SK-N-SH treated with all-trans-retinoic acid at 6 μM for 48 hours (cell line): ENCODE results near the gene NRXN2.
A peak's percentile ranks its signal among the peaks of the same experiment; 100 is the strongest.

Experiments used
- ATAC-seq: fragments of 200-7000 bp; cut with Tn5 transposase; 3 replicates; pipeline ENCODE4 v1.9.1; 2020; ENCODE audit warnings: mild to moderate bottlenecking, moderate library complexity
- ARNTL ChIP-seq: fragments of 450-650 bp; formaldehyde crosslinking; IDR thresholded peaks from 2 replicates; pipeline ENCODE4 v1.5.0; 2020; ENCODE audit warnings: low read depth, mild to moderate bottlenecking, moderate library complexity, borderline replicate concordance
- CSDC2 ChIP-seq: fragments of 250-450 bp; sonication (Bioruptor Pico); IDR thresholded peaks from 2 replicates; pipeline ENCODE4 v1.5.0; 2020; ENCODE audit warnings: mild to moderate bottlenecking, moderate library complexity
- ESRRG ChIP-seq: fragments of 250-450 bp; sonication (Bioruptor Pico); IDR thresholded peaks from 2 replicates; pipeline ENCODE4 v1.6.1; 2021; ENCODE audit warnings: mild to moderate bottlenecking
- ISL1 ChIP-seq: fragments of 250-450 bp; sonication (Bioruptor Pico); IDR thresholded peaks from 2 replicates; pipeline ENCODE4 v2.1.2; 2022; ENCODE audit warnings: mild to moderate bottlenecking, moderate library complexity
- OSR1 ChIP-seq: fragments of 250-450 bp; sonication (Bioruptor Pico); IDR thresholded peaks from 2 replicates; pipeline ENCODE4 v1.8.0; 2022; ENCODE audit warnings: moderate library complexity, mild to moderate bottlenecking, inconsistent platforms
- POU6F1 ChIP-seq: fragments of 250-450 bp; sonication (Bioruptor Pico); IDR thresholded peaks from 2 replicates; pipeline ENCODE4 v1.8.0; 2021; ENCODE audit warnings: low read depth, mild to moderate bottlenecking, moderate library complexity, borderline replicate concordance
- PPARA ChIP-seq: fragments of 250-450 bp; sonication (Bioruptor Pico); IDR thresholded peaks from 2 replicates; pipeline ENCODE4 v1.5.0; 2020; ENCODE audit warnings: mild to moderate bottlenecking, borderline replicate concordance
- TCF4 ChIP-seq: fragments of 250-450 bp; sonication (Bioruptor Pico); IDR thresholded peaks from 2 replicates; pipeline ENCODE4 v1.8.0; 2021; ENCODE audit warnings: mild to moderate bottlenecking, moderate library complexity, borderline replicate concordance
- TOX ChIP-seq: fragments of 250-450 bp; sonication (Bioruptor Pico); IDR thresholded peaks from 2 replicates; pipeline ENCODE4 v1.8.0; 2021; ENCODE audit warnings: mild to moderate bottlenecking, moderate library complexity, borderline replicate concordance
- TSHZ2 ChIP-seq: fragments of 250-450 bp; sonication (Bioruptor Pico); IDR thresholded peaks from 2 replicates; pipeline ENCODE4 v1.5.0; 2020; ENCODE audit warnings: mild to moderate bottlenecking, moderate library complexity
- ZC3H10 ChIP-seq: fragments of 250-450 bp; sonication (Bioruptor Pico); IDR thresholded peaks from 2 replicates; pipeline ENCODE4 v1.5.1; 2021; ENCODE audit warnings: mild to moderate bottlenecking, moderate library complexity
- ZFP3 ChIP-seq: fragments of 250-450 bp; sonication (Bioruptor Pico); IDR thresholded peaks from 2 replicates; pipeline ENCODE4 v1.5.0; 2020; ENCODE audit warnings: mild to moderate bottlenecking, moderate library complexity
- ZNF70 ChIP-seq: fragments of 450-650 bp; formaldehyde crosslinking; IDR thresholded peaks from 2 replicates; pipeline ENCODE4 v1.5.0; 2020; ENCODE audit warnings: mild to moderate bottlenecking, moderate library complexity
- ZNF8 ChIP-seq: fragments of 450-650 bp; formaldehyde crosslinking; IDR thresholded peaks from 2 replicates; pipeline ENCODE4 v1.5.0; 2020; ENCODE audit warnings: mild to moderate bottlenecking, moderate library complexity
- TF ChIP-seq, protein P1 (sequence below): fragments of 250-450 bp; sonication (Bioruptor Pico); IDR thresholded peaks from 2 replicates; pipeline ENCODE4 v1.5.1; 2020; ENCODE audit warnings: low read depth, mild to moderate bottlenecking, moderate library complexity

NRXN2 gene

DNA sequence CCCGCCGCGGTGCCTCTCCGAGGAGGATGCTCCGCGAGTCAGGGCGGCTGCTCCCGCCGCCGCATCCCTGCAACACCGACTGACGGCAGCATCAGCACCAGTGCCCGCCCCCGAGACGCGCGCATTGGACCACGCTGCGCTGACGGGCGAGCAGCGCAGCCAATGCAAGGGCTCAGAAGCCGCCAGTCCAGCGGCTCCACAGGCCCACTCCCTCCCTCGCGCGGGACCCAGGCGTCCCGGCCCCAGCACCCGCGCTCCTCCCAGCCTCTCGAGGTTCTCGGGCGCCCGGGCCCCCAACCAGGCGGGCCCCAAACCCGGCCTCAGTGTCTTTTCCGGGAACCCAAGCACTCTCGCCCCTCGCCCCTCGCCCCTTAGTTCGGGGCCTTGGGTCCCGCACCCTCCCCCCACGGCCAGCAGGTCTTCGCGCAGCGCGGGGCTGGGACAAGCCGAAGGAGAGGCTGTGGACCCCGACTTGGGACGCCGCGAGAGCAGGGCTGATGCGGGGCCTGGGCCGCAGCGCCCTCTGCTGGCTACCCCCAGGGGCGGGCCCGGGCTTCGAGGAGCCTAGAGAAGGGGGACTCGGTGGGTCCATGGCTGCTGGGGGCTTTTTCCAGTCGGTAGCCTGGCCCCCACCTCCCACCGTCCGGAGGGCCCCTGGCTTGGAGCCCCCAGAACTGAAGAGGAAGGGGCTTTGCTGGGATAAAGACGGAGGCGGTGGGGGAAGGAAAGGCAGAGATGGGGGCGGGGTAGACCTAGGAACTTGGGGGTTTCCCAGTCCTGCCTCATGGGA is at the start of gene NRXN2:
Gene NRXN2, minus strand, starts transcription at position 81 of the 790 bp plus-strand sequence. CDS start 9,498 bp downstream, outside the sequence.
- TF ChIP-seq TSHZ2 (CRISPR knock-in tag) (peak; percentile 7; the same call in 1 of the 2 replicates), ISL1 (no peak), POU6F1 (CRISPR knock-in tag) (no peak), ZNF70 (CRISPR knock-in tag) (no peak), ARNTL (CRISPR knock-in tag) (no peak)
- ATAC-seq, result peak; percentile 99

DNA sequence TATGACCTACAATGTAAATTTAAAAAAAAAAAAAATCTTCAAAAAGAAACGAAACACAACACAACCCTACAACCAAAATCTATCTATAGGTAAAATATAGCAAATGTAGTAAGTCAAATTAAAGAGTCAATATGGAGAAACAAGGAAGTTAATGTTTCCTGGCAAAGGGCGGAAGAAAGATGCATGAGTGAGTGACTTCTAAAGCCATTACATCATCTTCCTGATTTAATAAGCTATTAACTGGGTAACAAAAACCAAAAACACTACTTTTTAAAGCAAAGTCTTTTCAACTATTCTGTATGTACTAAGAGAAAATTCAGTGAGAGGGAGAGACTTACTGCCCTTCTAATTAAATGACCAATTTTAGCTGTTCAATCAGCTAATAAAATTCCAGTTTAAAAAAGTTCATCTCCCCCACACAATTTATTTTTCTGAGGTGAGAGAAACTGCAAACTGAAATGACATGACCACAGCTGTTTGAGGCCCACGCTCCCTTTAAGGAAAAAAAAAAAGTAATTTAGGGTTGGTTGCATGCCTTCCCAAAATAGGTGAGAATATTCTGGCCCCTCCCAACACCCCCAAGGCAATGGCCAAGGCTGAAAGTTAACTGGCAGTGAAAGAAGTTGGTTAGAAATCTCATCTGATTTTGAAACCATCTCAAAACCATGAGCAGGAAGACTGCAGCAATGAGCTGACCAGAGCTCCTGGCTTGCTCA is 49.5 kb upstream of the NRXN2 start:
- TF ChIP-seq ZNF8 (CRISPR knock-in tag), result no peak
- no peak for ATAC-seq

DNA sequence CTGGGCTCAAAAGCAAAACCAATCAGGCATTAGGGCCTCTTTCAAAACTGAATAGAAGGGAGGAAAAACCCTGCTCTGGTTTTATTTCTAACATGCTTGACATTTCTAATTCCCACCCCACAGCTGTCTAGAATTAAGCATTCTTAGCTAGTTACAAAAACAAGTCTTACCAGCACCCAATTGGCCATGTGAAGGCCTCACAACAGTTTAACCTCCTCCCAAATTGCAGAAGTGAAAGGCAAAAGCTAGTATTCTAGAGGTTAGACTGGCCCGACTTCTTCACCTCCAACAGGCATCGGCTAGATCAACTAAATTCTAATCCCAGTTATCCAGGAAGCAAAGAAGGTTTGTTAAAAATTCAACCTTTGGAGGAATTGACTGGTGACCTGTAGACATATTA is 48.9 kb upstream of the NRXN2 start:
- ATAC-seq, result no peak
- TF ChIP-seq ZNF70 (CRISPR knock-in tag), result no peak
- no peak for TF ChIP-seq TCF4 (CRISPR knock-in tag)
- no peak for TF ChIP-seq POU6F1 (CRISPR knock-in tag)
- TF ChIP-seq PPARA (CRISPR knock-in tag), result no peak
- TF ChIP-seq, protein P1, sequence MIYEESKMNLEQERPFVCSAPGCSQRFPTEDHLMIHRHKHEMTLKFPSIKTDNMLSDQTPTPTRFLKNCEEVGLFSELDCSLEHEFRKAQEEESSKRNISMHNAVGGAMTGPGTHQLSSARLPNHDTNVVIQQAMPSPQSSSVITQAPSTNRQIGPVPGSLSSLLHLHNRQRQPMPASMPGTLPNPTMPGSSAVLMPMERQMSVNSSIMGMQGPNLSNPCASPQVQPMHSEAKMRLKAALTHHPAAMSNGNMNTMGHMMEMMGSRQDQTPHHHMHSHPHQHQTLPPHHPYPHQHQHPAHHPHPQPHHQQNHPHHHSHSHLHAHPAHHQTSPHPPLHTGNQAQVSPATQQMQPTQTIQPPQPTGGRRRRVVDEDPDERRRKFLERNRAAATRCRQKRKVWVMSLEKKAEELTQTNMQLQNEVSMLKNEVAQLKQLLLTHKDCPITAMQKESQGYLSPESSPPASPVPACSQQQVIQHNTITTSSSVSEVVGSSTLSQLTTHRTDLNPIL (CRISPR knock-in tag), result no peak
- no peak for TF ChIP-seq ZC3H10
- no peak for TF ChIP-seq CSDC2 (CRISPR knock-in tag)

GRCh38 chr11:64770120-64770519 is 47.1 kb upstream of the NRXN2 start:
- TF ChIP-seq ESRRG (CRISPR knock-in tag) (no peak), POU6F1 (CRISPR knock-in tag) (no peak), CSDC2 (CRISPR knock-in tag) (no peak), ARNTL (CRISPR knock-in tag) (no peak), ZFP3 (no peak), OSR1 (CRISPR knock-in tag) (no peak), TSHZ2 (CRISPR knock-in tag) (no peak), TOX (CRISPR knock-in tag) (no peak), ZNF70 (CRISPR knock-in tag) (no peak), ZC3H10 (no peak)
- TF ChIP-seq, protein P1 (CRISPR knock-in tag), result no peak
- no peak for ATAC-seq
